GM12878 (cell line): ENCODE results near the gene SYT10. TPM values are rescaled to one million over a fixed set of nuclear protein-coding genes. Genes with fewer than 3 reads are reported as not detected.

Experiments
- ATAC-seq: fragments of 200-7000 bp; cut with Tn5 transposase; 3 replicates; pipeline ENCODE4 v1.9.1; 2020; ENCODE audit warnings: mild to moderate bottlenecking, moderate library complexity
- BruUV-seq: library from RNA; stranded (reverse); fragments of 400-500 nt; replicated peaks from 2 replicates; lab custom pipeline; 2021; lab: Mats Ljungman, UMichigan
- CTCF ChIA-PET: fragments of 300-600 bp; sonication (Branson Sonifier 250); formaldehyde crosslinking; extraction: SDS; loops from one replicate; lab custom pipeline; 2021; ENCODE audit warnings: inconsistent platforms; lab: Yijun Ruan, JAX
- POLR2A ChIA-PET: fragments of 350-600 bp; formaldehyde crosslinking; extraction: SDS; loops from one replicate; lab custom pipeline; 2021; ENCODE audit warnings: inconsistent platforms; lab: Charles Lee
- RAD21 ChIA-PET: fragments of 300-600 bp; sonication (Branson Sonifier 250); formaldehyde crosslinking; loops from one replicate; lab custom pipeline; 2023; ENCODE audit warnings: antibody characterized with exemption; ENCODE audit not compliant: unreplicated experiment; lab: Charles Lee
- SMC1A ChIA-PET: fragments of 300-600 bp; sonication (Branson Sonifier 250); formaldehyde crosslinking; loops from one replicate; lab custom pipeline; 2023; ENCODE audit not compliant: unreplicated experiment, uncharacterized antibody; lab: Charles Lee
- DNase-seq: peaks from one replicate; pipeline ENCODE4 v3.0.0-alpha.2; 2011; ENCODE audit warnings: low read depth, low spot score
- FAIRE-seq: peaks from 3 replicates; lab custom pipeline; 2011; peaks lifted over from hg19 to GRCh38; lab: Jason Lieb, UNC
- H2AFZ ChIP-seq: 2 replicates; pipeline ENCODE4 v1.6.0; 2011; ENCODE audit warnings: low read depth, low read length, control low read depth; ENCODE audit not compliant: control insufficient read depth
- H3K27ac ChIP-seq: 2 replicates; pipeline ENCODE4 v1.5.1; 2011; ENCODE audit warnings: control low read depth; ENCODE audit not compliant: control insufficient read depth, insufficient read depth
- H3K27me3 ChIP-seq, 2 experiments: replicated peaks in 1 of 2; 2 replicates each; pipeline versions ENCODE4 v1.6.0 to v1.6.1; 2011; ENCODE audit warnings: low read length in 1 of 2; ENCODE audit not compliant: control insufficient read depth in 2 of 2, insufficient read depth in 2 of 2
- H3K36me3 ChIP-seq, 2 experiments: 2 replicates each; pipeline ENCODE4 v1.5.1; 2011; ENCODE audit warnings: low read length in 1 of 2; ENCODE audit not compliant: control insufficient read depth in 2 of 2, insufficient read depth in 2 of 2
- H3K4me1 ChIP-seq: 2 replicates; pipeline ENCODE4 v1.6.1; 2011; ENCODE audit warnings: mild to moderate bottlenecking, low read length, moderate library complexity, mixed read lengths; ENCODE audit not compliant: control insufficient read depth, insufficient read depth
- H3K4me2 ChIP-seq: 2 replicates; pipeline ENCODE4 v1.6.0; 2011; ENCODE audit warnings: control low read depth; ENCODE audit not compliant: control insufficient read depth, insufficient read depth
- H3K4me3 ChIP-seq: fragments of 200-600 bp; sonication (generic); 2 replicates; pipeline ENCODE4 v1.5.1; 2016
- H3K79me2 ChIP-seq: 2 replicates; pipeline ENCODE4 v1.6.0; 2011; ENCODE audit warnings: low read length; ENCODE audit not compliant: control insufficient read depth, insufficient read depth
- H3K9ac ChIP-seq: 2 replicates; pipeline ENCODE4 v1.8.0; 2011; ENCODE audit warnings: low read length, control low read depth, mixed read lengths; ENCODE audit not compliant: control insufficient read depth, insufficient read depth
- H3K9me3 ChIP-seq: replicated peaks from 3 replicates; pipeline ENCODE4 v1.5.1; 2011; ENCODE audit warnings: mild to moderate bottlenecking, low read length; ENCODE audit not compliant: control insufficient read depth, insufficient read depth
- H4K20me1 ChIP-seq: 2 replicates; pipeline ENCODE4 v1.6.0; 2011; ENCODE audit not compliant: control insufficient read depth, insufficient read depth
- BMI1 ChIP-seq: fragments of 450-650 bp; IDR thresholded peaks from 2 replicates; pipeline ENCODE4 v1.6.1; 2016; ENCODE audit warnings: mild to moderate bottlenecking, moderate library complexity, borderline replicate concordance
- HDAC2 ChIP-seq: fragments of 200-600 bp; sonication (generic); IDR thresholded peaks from 2 replicates; pipeline ENCODE4 v1.6.1; 2017
- SRF ChIP-seq, 2 experiments: IDR thresholded peaks; 2 replicates each; pipeline ENCODE4 v1.6.1; 2011; ENCODE audit warnings: low read depth in 2 of 2, low read length in 2 of 2, mild to moderate bottlenecking in 1 of 2, moderate library complexity in 1 of 2
- WGBS: methylation state at CpG from one replicate; pipeline ENCODE4 v1.1.6; 2016; ENCODE audit warnings: low lambda C conversion rate; ENCODE audit not compliant: insufficient replicate concordance, insufficient coverage; ENCODE audit errors: missing lambda C conversion rate; 5-methylcytosine and 5-hydroxymethylcytosine counted together
- in situ Hi-C: fragments of 300-500 bp; cut with MboI; formaldehyde crosslinking; loops from 9 replicates; pipeline ENCODE4 v1.14.3; 2018; ENCODE audit warnings: mixed read lengths
- intact Hi-C: fragments of 100-400 bp; cut with micrococcal nuclease; formaldehyde crosslinking; loops from one replicate; pipeline ENCODE4 v1.14.2; 2022; ENCODE audit not compliant: unreplicated experiment
- polyA plus RNA-seq, 11 experiments: library from polyadenylated mRNA; depleted of rRNA in 4 of 11; unstranded in 6 of 11; stranded (reverse) in 5 of 11; fragments of >200 nt; fragmentation: Nextera tagmentation in 4 of 11; fragmentation: Illumina TruSeq in 1 of 11; extraction: Ambion mirVana in 4 of 11; extraction: Trizol in 1 of 11; gene quantifications; 1 replicate in 1 of 11; 2 replicates in 10 of 11; pipeline versions ENCODE4 v1.2.1 to v1.2.3, GENCODE V29; 2011 to 2016; ENCODE audit warnings: inconsistent platforms in 2 of 11, missing spikeins in 2 of 11, low read depth in 1 of 11
- total RNA-seq, 4 experiments: library from RNA; depleted of rRNA in 3 of 4; stranded (reverse); fragments of >200 nt in 3 of 4; fragmentation: Illumina TruSeq in 1 of 4; extraction: Trizol in 1 of 4; gene quantifications; 2 replicates each; pipeline versions ENCODE4 v1.2.1 to v1.2.3, GENCODE V29; 2013 to 2021

The SYT10 gene
- total and polyA plus RNA-seq, 10 of the 15 experiments (the other 5 are each of a cell fraction or from before 2014, with no cell fraction given): 0.05 TPM; not detected in 9

DNA sequence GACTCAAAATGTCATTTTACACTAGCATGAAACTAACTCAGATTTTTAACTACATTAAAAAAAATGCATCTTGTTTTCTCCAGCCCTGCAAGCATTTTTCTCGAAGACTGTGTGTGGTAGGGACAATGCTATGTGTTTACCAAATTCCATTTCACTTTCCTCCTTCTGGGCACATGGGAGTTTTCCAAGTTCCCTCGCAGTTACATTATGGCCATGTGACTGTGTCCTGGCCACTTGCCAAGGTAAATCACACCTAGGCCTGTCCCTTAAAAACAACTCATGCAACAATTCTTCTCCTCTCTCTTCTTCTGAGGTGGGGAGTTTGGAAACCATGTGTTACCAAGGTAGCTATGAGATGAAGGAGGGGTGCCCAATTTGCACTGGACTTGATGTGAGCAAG, 108.7 kb downstream of the SYT10 start:
- no TSS peak for BruUV-seq
- ATAC-seq: no peak

More for the DNA sequence above, 108.7 kb downstream of the SYT10 start:
- Histone ChIP-seq H3K9ac (no peak overlapping the region), H3K9me3 (no peaks in the 10 kb centered on the region), H4K20me1 (no peaks in the 10 kb centered on the region), H3K27ac (no peak overlapping the region), H3K36me3 (no peaks in the 10 kb centered on the region), H3K4me2 (no peak overlapping the region), H3K4me3 (no peak overlapping the region)
- intact Hi-C loops: no loop called here
- ChIA-PET CTCF (no interaction called here), RAD21 (no interaction called here)
- 0% methylated on average over 2 of the region's 2 CpGs for WGBS
- TF ChIP-seq BMI1 (no peak), SRF (IDR thresholded peaks at IDR 0.05; ENCODE audit: low read depth in 2 of 2, low read length in 2 of 2) (no peak), HDAC2 (no peak)
- TF ChIP-seq, all 136 proteins: peak for 0
- in situ Hi-C loops: no loop called here
- Histone ChIP-seq H3K4me1 (no peaks in the 10 kb centered on the region), H3K27me3 (no peaks in the 10 kb centered on the region), H2AFZ (no peak overlapping the region), H3K79me2 (no peaks in the 10 kb centered on the region)
- SMC1A ChIA-PET: no interaction called here
- FAIRE-seq: no peak
- DNase-seq: no peak
- POLR2A ChIA-PET: no interaction called here
